Prostate gland (tissue), 2 donors: ENCODE measurements around the gene ANKRD27. TPM values are rescaled to one million over a fixed set of nuclear protein-coding genes. Genes with fewer than 3 reads are reported as not detected.
"Not testable (repeated sequence)": the region's sequence is repeated elsewhere in the genome, so short reads cannot be mapped to it uniquely, and the experiment has no call there.

Source experiments
- DNase-seq: peaks from one replicate; pipeline ENCODE4 v3.0.0-alpha.2; 2019; ENCODE audit warnings: low spot score
- H3K27ac ChIP-seq, 2 donors: fragments of 200-600 bp; sonication (generic); 2 replicates each; pipeline ENCODE4 v1.5.1; 2017 to 2019
- H3K27me3 ChIP-seq: fragments of 200-600 bp; sonication (generic); replicated peaks from 2 replicates; pipeline ENCODE4 v1.5.1; 2019; ENCODE audit not compliant: insufficient read depth
- H3K36me3 ChIP-seq, 2 donors: fragments of 200-600 bp; sonication (generic); 1 replicate in 1 of 2; 2 replicates in 1 of 2; pipeline versions ENCODE4 v1.5.1 to v1.8.1; 2017 to 2019
- H3K4me1 ChIP-seq: fragments of 200-600 bp; sonication (generic); replicated peaks from 2 replicates; pipeline ENCODE4 v1.5.1; 2019
- H3K4me3 ChIP-seq, 2 donors: fragments of 200-600 bp; sonication (generic); 2 replicates each; pipeline ENCODE4 v1.5.1; 2017 to 2019
- H3K9me3 ChIP-seq: fragments of 200-600 bp; sonication (generic); 2 replicates; pipeline ENCODE4 v1.5.1; 2017
- POLR2A ChIP-seq: fragments of 450-650 bp; IDR thresholded peaks from one replicate; pipeline ENCODE4 v1.6.1; 2016; ENCODE audit warnings: antibody characterized with exemption, mild to moderate bottlenecking
- POLR2AphosphoS5 ChIP-seq: sonication (generic); formaldehyde crosslinking; IDR thresholded peaks from one replicate; pipeline ENCODE4 v1.6.1; 2017; ENCODE audit warnings: antibody characterized with exemption
- WGBS: methylation state at CpG from one replicate; pipeline ENCODE4 v1.1.5; 2018; 5-methylcytosine and 5-hydroxymethylcytosine counted together
- intact Hi-C: fragments of 100-400 bp; cut with DNase I; formaldehyde crosslinking; loops from one replicate; pipeline ENCODE4 v1.14.2; 2022
- total RNA-seq, 2 donors: library from RNA; depleted of rRNA; stranded (reverse); fragments of >200 nt; gene quantifications; one replicate each; pipeline ENCODE4 v1.1.0, GENCODE V29; 2016
- TF ChIP-seq, protein P1 (sequence below), 4 experiments: fragments of 200-600 bp in 2 of 4; fragments of 450-650 bp in 2 of 4; sonication (generic) in 2 of 4; IDR thresholded peaks; 1 replicate in 3 of 4; 2 replicates in 1 of 4; pipeline ENCODE4 v1.5.1; 2016 to 2019; ENCODE audit warnings: antibody characterized with exemption in 4 of 4, mild to moderate bottlenecking in 2 of 4, moderate library complexity in 2 of 4

ANKRD27 gene
- total RNA-seq, 2 donors from 2014 or later, result 25.7 to 51.4 TPM

DNA sequence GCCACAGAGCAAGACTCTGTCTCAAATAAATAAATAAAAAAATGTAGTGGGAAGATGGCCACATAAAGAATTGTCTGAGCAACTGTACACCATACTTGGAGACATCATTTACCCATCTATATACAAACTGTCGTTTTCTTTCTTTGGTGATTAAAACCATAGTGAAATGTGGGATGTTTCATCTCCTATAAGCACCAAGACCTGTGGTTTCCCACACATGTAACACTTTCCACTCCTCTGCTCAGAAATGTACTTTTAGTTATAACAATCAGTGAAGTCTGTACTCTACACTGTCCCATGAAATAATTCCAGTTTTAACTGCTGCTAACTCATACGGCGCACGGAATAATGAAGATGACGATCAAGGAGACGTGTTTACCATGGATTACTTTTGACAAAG, 75.7 kb downstream of the ANKRD27 start:
- Histone ChIP-seq H3K4me1 (no peaks in the 10 kb centered on the region), H3K27me3 (no peaks in the 10 kb centered on the region), H3K36me3 (peaks cover 7 to 18% of the 10 kb centered on the region in 2 donors), H3K9me3 (no peaks in the 10 kb centered on the region), H3K4me3 (no peak overlapping the region), H3K27ac (no peak overlapping the region)
- intact Hi-C loops, result no loop called here
- no peak for DNase-seq
- 92% methylated on average over 6 of the region's 6 CpGs for WGBS
- TF ChIP-seq POLR2A (no peak), POLR2AphosphoS5 (no peak)
- TF ChIP-seq, protein P1, sequence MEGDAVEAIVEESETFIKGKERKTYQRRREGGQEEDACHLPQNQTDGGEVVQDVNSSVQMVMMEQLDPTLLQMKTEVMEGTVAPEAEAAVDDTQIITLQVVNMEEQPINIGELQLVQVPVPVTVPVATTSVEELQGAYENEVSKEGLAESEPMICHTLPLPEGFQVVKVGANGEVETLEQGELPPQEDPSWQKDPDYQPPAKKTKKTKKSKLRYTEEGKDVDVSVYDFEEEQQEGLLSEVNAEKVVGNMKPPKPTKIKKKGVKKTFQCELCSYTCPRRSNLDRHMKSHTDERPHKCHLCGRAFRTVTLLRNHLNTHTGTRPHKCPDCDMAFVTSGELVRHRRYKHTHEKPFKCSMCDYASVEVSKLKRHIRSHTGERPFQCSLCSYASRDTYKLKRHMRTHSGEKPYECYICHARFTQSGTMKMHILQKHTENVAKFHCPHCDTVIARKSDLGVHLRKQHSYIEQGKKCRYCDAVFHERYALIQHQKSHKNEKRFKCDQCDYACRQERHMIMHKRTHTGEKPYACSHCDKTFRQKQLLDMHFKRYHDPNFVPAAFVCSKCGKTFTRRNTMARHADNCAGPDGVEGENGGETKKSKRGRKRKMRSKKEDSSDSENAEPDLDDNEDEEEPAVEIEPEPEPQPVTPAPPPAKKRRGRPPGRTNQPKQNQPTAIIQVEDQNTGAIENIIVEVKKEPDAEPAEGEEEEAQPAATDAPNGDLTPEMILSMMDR (IDR thresholded peaks at IDR 0.05), result no peak

DNA sequence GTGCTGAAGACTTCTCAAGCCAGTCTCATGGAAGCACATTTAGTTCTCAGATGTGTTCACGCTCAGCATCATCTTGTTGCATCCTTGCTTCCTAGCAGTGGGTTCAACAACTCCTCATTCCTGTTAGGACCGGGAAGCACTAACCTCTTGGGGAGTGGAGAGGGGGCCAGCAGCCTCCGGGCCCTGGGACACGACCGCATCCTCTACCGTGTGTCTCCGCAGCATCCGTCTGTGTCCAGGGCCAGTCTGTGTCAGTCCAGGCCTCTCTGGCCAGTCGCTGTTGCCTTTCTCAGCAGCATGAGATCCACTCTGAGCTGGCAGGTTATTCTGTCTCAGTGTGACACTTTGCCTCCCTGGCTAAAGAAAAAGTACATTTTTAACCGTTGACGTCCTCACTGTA, 77.0 kb downstream of the ANKRD27 start:
- 93% methylated on average over 11 of the region's 11 CpGs for WGBS
- Histone ChIP-seq H3K9me3 (no peaks in the 10 kb centered on the region), H3K4me1 (no peaks in the 10 kb centered on the region), H3K4me3 (no peak overlapping the region), H3K27ac (no peak overlapping the region), H3K36me3 (peaks cover 7% of the 10 kb centered on the region in 2 donors), H3K27me3 (no peaks in the 10 kb centered on the region)
- DNase-seq, result no peak
- intact Hi-C loops, result no loop called here
- TF ChIP-seq POLR2AphosphoS5 (no peak), POLR2A (no peak)
- TF ChIP-seq, protein P1 (IDR thresholded peaks at IDR 0.05), result no peak

DNA sequence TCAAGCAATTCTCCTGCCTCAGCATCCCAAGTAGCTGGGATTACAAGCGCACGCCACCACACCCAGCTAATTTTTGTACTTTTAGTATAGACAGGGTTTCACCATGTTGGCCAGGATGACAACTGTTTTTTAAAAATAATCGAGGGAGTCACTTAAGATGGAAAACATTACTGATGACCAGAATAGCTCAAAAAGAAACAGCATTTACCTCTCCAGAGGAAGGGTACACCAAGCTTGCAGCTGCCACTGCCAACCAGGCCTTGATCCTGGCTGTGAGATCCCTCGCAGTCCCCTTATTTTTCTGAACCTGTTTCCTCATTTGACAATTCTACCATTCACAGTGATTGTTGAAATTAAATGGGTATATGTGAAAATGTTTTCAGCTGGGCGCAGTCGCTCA, 79.5 kb downstream of the ANKRD27 start:
- intact Hi-C loops, result no loop called here
- H3K27me3 ChIP-seq, result no peaks in the 10 kb centered on the region
- WGBS, result 95% methylated on average over 6 of the region's 6 CpGs
- H3K27ac ChIP-seq, result no peak overlapping the region
- peaks cover 7% of the 10 kb centered on the region in 2 donors for H3K36me3 ChIP-seq
- TF ChIP-seq POLR2AphosphoS5, result no peak
- TF ChIP-seq, protein P1 (IDR thresholded peaks at IDR 0.05), result no peak
- no peak for TF ChIP-seq POLR2A
- no peaks in the 10 kb centered on the region for H3K9me3 ChIP-seq
- H3K4me3 ChIP-seq, result no peak overlapping the region
- DNase-seq, result no peak
- H3K4me1 ChIP-seq, result no peaks in the 10 kb centered on the region

DNA sequence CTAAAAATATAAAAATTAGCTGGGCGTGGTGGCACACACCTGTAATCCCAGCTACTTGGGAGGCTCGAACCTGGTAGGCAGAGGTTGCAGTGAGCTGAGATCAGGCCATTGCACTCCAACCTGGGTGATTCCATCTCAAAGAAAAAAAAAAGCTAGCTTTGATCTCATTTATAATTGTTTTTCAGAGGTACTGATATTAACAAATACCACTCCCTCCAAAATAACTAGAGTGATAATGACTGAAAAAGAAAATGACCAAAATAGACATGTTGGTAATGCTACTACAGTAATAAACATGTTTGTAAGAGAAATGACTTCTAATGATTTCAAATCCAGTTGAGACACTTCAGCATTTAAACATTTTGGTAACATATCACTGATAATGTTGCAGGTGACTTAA, 81.0 kb downstream of the ANKRD27 start:
- Histone ChIP-seq H3K4me1 (no peaks in the 10 kb centered on the region), H3K36me3 (peaks cover 7% of the 10 kb centered on the region in 2 donors), H3K4me3 (no peak overlapping the region), H3K27ac (no peak overlapping the region), H3K9me3 (no peaks in the 10 kb centered on the region), H3K27me3 (no peaks in the 10 kb centered on the region)
- TF ChIP-seq POLR2AphosphoS5 (no peak), POLR2A (no peak)
- WGBS, result 87% methylated on average over 2 of the region's 2 CpGs
- intact Hi-C loops, result no loop called here
- no peak for DNase-seq

- 99% methylated on average over 6 of the region's 8 CpGs for WGBS
- not testable (repeated sequence) for H3K36me3 ChIP-seq
Observed at GRCh38 chr19:32587747-32588504, 87.1 kb downstream of the ANKRD27 start.

GRCh38 chr19:32581705-32582179, 93.2 kb downstream of the ANKRD27 start:
- TF ChIP-seq, protein P1 (IDR thresholded peaks at IDR 0.05), result no peak
- TF ChIP-seq POLR2A, result no peak
- TF ChIP-seq POLR2AphosphoS5, result no peak
- intact Hi-C loops, result no loop called here
- H3K27me3 ChIP-seq, result no peaks in the 10 kb centered on the region
- no peaks in the 10 kb centered on the region for H3K4me1 ChIP-seq
- no peaks in the 10 kb centered on the region for H3K9me3 ChIP-seq
- peak; percentile 11 for DNase-seq
- H3K4me3 ChIP-seq, result peak overlapping the region; percentile 94 to 95
- peak overlapping the region; percentile 76 to 77 for H3K27ac ChIP-seq
- WGBS, result 3% methylated on average over 27 of the region's 27 CpGs
- no peaks in the 10 kb centered on the region for H3K36me3 ChIP-seq

More at GRCh38 chr19:32587747-32588504, 87.1 kb downstream of the ANKRD27 start:
- H3K27me3 ChIP-seq, H3K4me1 ChIP-seq, DNase-seq, H3K27ac ChIP-seq, H3K4me3 ChIP-seq, intact Hi-C loops, H3K9me3 ChIP-seq: not testable (repeated sequence)
